NCI-H1417 (cell line): Measurements from ENCODE around the gene RGS8.

Experiments
- DNase-seq, 3 experiments: peaks; one replicate each; lab custom pipeline; 2025; lab: John Stamatoyannopoulos, UW

RGS8 gene

DNA sequence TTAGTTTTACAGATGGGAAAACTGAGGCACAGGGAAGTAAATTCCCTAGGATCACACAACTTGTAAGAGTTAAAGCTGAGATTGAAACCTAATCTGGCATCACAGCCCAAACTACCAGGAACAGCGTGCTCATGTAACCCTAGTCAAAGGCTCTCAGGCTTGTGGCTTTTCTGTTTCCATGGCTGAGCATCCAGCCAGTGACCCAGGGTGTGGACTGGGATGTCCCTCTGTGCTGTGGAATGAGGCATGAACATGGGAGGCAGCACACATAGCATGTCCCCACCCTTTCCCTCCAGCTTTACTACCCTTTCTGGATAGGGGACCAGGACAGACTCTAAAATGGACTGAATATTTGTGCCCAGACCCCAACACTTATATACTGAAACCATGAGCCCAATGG is 45.1 kb downstream of the RGS8 start:
- DNase-seq: no peak

- no peak for DNase-seq
Measured at GRCh38 chr1:182637769-182638168, 46.6 kb downstream of the RGS8 start.

- DNase-seq: peak in 1 of 3 experiments; percentile 13
Measured at GRCh38 chr1:182635871-182636270, 48.5 kb downstream of the RGS8 start.
